Peyer's patch (tissue), 4 donors: Measurements from ENCODE around the gene ZPR1.

Source experiments
- POLR2A ChIP-seq, 2 donors: fragments of 450-650 bp; IDR thresholded peaks; one replicate each; pipeline ENCODE4 v1.5.1; 2017; ENCODE audit warnings: antibody characterized with exemption in 2 of 2, mild to moderate bottlenecking in 2 of 2, moderate library complexity in 2 of 2
- TF ChIP-seq, protein P1 (sequence below), 6 experiments: fragments of 450-650 bp in 4 of 6; fragments of 200-600 bp in 2 of 6; sonication (generic) in 1 of 6; IDR thresholded peaks; one replicate each; pipeline ENCODE4 v1.5.1; 2017 to 2019; ENCODE audit warnings: antibody characterized with exemption in 6 of 6, mild to moderate bottlenecking in 3 of 6, moderate library complexity in 1 of 6

DNA sequence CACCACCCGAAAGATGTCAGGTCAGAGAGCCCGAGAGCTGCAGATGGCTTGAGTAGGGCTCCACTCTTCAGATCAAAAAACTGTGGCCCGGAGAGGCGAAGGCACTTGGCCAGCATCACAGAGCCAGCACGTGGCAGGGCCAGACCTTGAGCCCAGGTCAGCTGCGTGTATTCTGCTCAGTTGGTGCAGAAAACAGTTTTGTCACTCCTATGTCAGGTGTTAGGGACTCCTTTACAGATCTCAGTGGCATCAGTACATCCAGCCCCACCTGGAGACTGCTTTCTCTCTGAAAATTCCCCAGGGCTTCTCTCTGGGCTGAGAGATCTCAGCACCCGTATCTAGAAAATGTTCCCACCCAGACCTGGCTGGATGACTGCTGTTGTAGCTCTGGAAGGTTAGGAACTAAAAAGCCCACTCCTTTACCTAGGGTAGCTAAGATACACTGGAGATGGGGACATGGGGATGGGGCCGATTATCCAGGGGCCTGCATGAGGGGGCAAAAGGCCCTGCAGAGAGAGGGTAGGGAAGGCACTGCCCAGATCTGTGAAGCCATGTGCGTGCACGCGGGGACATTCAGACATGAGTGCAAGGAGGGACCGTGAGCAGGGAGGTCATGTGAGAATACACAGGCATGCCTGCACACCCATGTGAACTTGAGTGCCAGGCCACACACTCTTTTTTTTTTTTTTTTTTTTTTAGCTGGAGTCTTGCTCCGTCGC, 46.2 kb upstream of the ZPR1 start:
- TF ChIP-seq, protein P1, sequence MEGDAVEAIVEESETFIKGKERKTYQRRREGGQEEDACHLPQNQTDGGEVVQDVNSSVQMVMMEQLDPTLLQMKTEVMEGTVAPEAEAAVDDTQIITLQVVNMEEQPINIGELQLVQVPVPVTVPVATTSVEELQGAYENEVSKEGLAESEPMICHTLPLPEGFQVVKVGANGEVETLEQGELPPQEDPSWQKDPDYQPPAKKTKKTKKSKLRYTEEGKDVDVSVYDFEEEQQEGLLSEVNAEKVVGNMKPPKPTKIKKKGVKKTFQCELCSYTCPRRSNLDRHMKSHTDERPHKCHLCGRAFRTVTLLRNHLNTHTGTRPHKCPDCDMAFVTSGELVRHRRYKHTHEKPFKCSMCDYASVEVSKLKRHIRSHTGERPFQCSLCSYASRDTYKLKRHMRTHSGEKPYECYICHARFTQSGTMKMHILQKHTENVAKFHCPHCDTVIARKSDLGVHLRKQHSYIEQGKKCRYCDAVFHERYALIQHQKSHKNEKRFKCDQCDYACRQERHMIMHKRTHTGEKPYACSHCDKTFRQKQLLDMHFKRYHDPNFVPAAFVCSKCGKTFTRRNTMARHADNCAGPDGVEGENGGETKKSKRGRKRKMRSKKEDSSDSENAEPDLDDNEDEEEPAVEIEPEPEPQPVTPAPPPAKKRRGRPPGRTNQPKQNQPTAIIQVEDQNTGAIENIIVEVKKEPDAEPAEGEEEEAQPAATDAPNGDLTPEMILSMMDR (IDR thresholded peaks at IDR 0.05): no peak
- TF ChIP-seq POLR2A (IDR thresholded peaks at IDR 0.05): no peak
